HEK293 (cell line): ENCODE data around the gene ARHGAP22.
A peak's percentile ranks its signal among the peaks of the same experiment; 100 is the strongest.

Experiments
- CTCF ChIA-PET: fragments of 350-600 bp; formaldehyde crosslinking; extraction: SDS; loops from one replicate; lab custom pipeline; 2021; ENCODE audit warnings: antibody characterized with exemption; lab: Yijun Ruan, JAX
- POLR2A ChIA-PET: fragments of 300-600 bp; formaldehyde crosslinking; extraction: SDS; loops from one replicate; lab custom pipeline; 2020; ENCODE audit warnings: antibody characterized with exemption, inconsistent platforms; lab: Yijun Ruan, JAX
- H3K27ac ChIP-seq: fragments of 200-500 bp; sonication (Bioruptor generic); 2 replicates; pipeline ENCODE4 v1.5.1; 2014; ENCODE audit warnings: low read depth, low read length, control low read depth, inconsistent platforms; ENCODE audit errors: extremely low read depth
- H3K36me3 ChIP-seq, 2 experiments: fragments of 200-500 bp in 1 of 2; sonication (Bioruptor generic) in 1 of 2; 1 replicate in 1 of 2; 2 replicates in 1 of 2; pipeline ENCODE4 v1.5.1; 2014 to 2017; ENCODE audit warnings: inconsistent platforms in 2 of 2, low read length in 2 of 2; ENCODE audit not compliant: control insufficient read depth in 2 of 2, insufficient read depth in 1 of 2
- H3K4me1 ChIP-seq: fragments of 200-500 bp; sonication (Bioruptor generic); 2 replicates; pipeline ENCODE4 v1.5.1; 2014; ENCODE audit warnings: mild to moderate bottlenecking, low read length, inconsistent platforms; ENCODE audit not compliant: control insufficient read depth, insufficient read depth
- H3K4me3 ChIP-seq: 2 replicates; pipeline ENCODE4 v1.5.1; 2011; ENCODE audit warnings: low read depth, mild to moderate bottlenecking, control low read depth, low read length, moderate library complexity
- H3K9me3 ChIP-seq: fragments of 200-500 bp; sonication (Bioruptor generic); 2 replicates; pipeline ENCODE4 v1.5.1; 2014; ENCODE audit warnings: low read depth, low read length, inconsistent platforms; ENCODE audit not compliant: control insufficient read depth, insufficient read depth
- KLF8 ChIP-seq: fragments of 450-650 bp; formaldehyde crosslinking; IDR thresholded peaks from 2 replicates; pipeline ENCODE4 v1.5.1; 2016; ENCODE audit warnings: missing biosample characterization, missing genetic modification characterization
- MYNN ChIP-seq: fragments of 450-650 bp; formaldehyde crosslinking; IDR thresholded peaks from 2 replicates; pipeline ENCODE4 v1.5.1; 2016; ENCODE audit warnings: missing biosample characterization, missing genetic modification characterization, borderline replicate concordance
- OVOL3 ChIP-seq: fragments of 450-650 bp; formaldehyde crosslinking; IDR thresholded peaks from 2 replicates; pipeline ENCODE4 v1.5.1; 2016; ENCODE audit warnings: missing biosample characterization, missing genetic modification characterization
- PRDM2 ChIP-seq: fragments of 450-650 bp; formaldehyde crosslinking; IDR thresholded peaks from 2 replicates; pipeline ENCODE4 v1.5.1; 2016; ENCODE audit warnings: missing biosample characterization, missing genetic modification characterization, borderline replicate concordance
- RBAK ChIP-seq: fragments of 450-650 bp; formaldehyde crosslinking; IDR thresholded peaks from 2 replicates; pipeline ENCODE4 v1.5.1; 2016; ENCODE audit warnings: missing biosample characterization, missing genetic modification characterization
- SP3 ChIP-seq: fragments of 450-650 bp; formaldehyde crosslinking; IDR thresholded peaks from 2 replicates; pipeline ENCODE4 v1.5.1; 2016; ENCODE audit warnings: missing biosample characterization, missing genetic modification characterization
- WT1 ChIP-seq: fragments of 450-650 bp; formaldehyde crosslinking; IDR thresholded peaks from 2 replicates; pipeline ENCODE4 v1.5.1; 2016; ENCODE audit warnings: missing biosample characterization, missing genetic modification characterization
- ZIC2 ChIP-seq: fragments of 450-650 bp; formaldehyde crosslinking; IDR thresholded peaks from 2 replicates; pipeline ENCODE4 v1.5.1; 2016; ENCODE audit warnings: missing biosample characterization, missing genetic modification characterization
- ZNF112 ChIP-seq: fragments of 450-650 bp; formaldehyde crosslinking; IDR thresholded peaks from 2 replicates; pipeline ENCODE4 v1.5.0; 2017; ENCODE audit warnings: missing biosample characterization, missing genetic modification characterization
- ZNF121 ChIP-seq: fragments of 450-650 bp; formaldehyde crosslinking; IDR thresholded peaks from 2 replicates; pipeline ENCODE4 v1.5.1; 2016; ENCODE audit warnings: missing biosample characterization, missing genetic modification characterization
- ZNF133 ChIP-seq: fragments of 450-650 bp; formaldehyde crosslinking; IDR thresholded peaks from 2 replicates; pipeline ENCODE4 v1.5.1; 2016; ENCODE audit warnings: missing biosample characterization, missing genetic modification characterization
- ZNF416 ChIP-seq: fragments of 450-650 bp; formaldehyde crosslinking; IDR thresholded peaks from 2 replicates; pipeline ENCODE4 v1.5.1; 2016; ENCODE audit warnings: missing biosample characterization, missing genetic modification characterization
- ZNF529 ChIP-seq: fragments of 450-650 bp; formaldehyde crosslinking; IDR thresholded peaks from 2 replicates; pipeline ENCODE4 v1.5.1; 2017; ENCODE audit warnings: missing genetic modification characterization, missing biosample characterization; ENCODE audit not compliant: insufficient replicate concordance
- ZNF580 ChIP-seq: fragments of 450-650 bp; formaldehyde crosslinking; IDR thresholded peaks from 2 replicates; pipeline ENCODE4 v1.5.1; 2016; ENCODE audit warnings: missing biosample characterization, missing genetic modification characterization
- ZNF626 ChIP-seq: fragments of 450-650 bp; sonication (Bioruptor Pico); formaldehyde crosslinking; IDR thresholded peaks from 2 replicates; pipeline ENCODE4 v1.5.1; 2018; ENCODE audit warnings: missing biosample characterization, missing genetic modification characterization, inconsistent platforms
- ZNF76 ChIP-seq: fragments of 450-650 bp; formaldehyde crosslinking; IDR thresholded peaks from 2 replicates; pipeline ENCODE4; 2016; ENCODE audit warnings: low read depth, missing biosample characterization, missing genetic modification characterization, borderline replicate concordance
- ZSCAN5A ChIP-seq: fragments of 450-650 bp; formaldehyde crosslinking; IDR thresholded peaks from 2 replicates; pipeline ENCODE4 v1.5.1; 2016; ENCODE audit warnings: missing biosample characterization, missing genetic modification characterization

Gene ARHGAP22

GRCh38 chr10:48475943-48476278, 129.0 kb downstream of the ARHGAP22 start:
- Histone ChIP-seq H3K4me1 (peaks cover 4% of the 10 kb centered on the region; the same call in 1 of the 2 replicates), H3K4me3 (no peak overlapping the region), H3K9me3 (no peaks in the 10 kb centered on the region), H3K36me3 (no peaks in the 10 kb centered on the region), H3K27ac (peak overlapping the region; percentile 38; the same call in 1 of the 2 replicates)
- ChIA-PET CTCF (interaction anchor here (0.6 kb wide), 1 partner anchor 1930 kb away, joined by 3 read pairs; no protein-coding TSS in a partner anchor), POLR2A (no interaction called here)
- TF ChIP-seq ZNF76 (tag by site-specific recombination) = no peak
- TF ChIP-seq ZNF133 (tag by site-specific recombination) = no peak
- TF ChIP-seq SP3 (tag by site-specific recombination) = no peak
- no peak for TF ChIP-seq ZNF529 (tag by site-specific recombination)
- TF ChIP-seq ZNF121 (tag by site-specific recombination) = no peak; the same call in 1 of the 2 replicates
- TF ChIP-seq OVOL3 (tag by site-specific recombination) = no peak
- no peak for TF ChIP-seq MYNN (tag by site-specific recombination)
- no peak for TF ChIP-seq ZNF580 (tag by site-specific recombination)
- TF ChIP-seq ZIC2 = no peak
- no peak for TF ChIP-seq ZNF416 (tag by site-specific recombination)
- no peak for TF ChIP-seq WT1 (tag by site-specific recombination)

- Histone ChIP-seq H3K4me1 (peaks cover 9% of the 10 kb centered on the region; the same call in 1 of the 2 replicates), H3K27ac (no peak overlapping the region), H3K36me3 (no peaks in the 10 kb centered on the region), H3K9me3 (no peaks in the 10 kb centered on the region), H3K4me3 (no peak overlapping the region)
- TF ChIP-seq PRDM2 (tag by site-specific recombination) (no peak), ZNF112 (tag by site-specific recombination) (no peak), ZNF626 (tag by site-specific recombination) (no peak), OVOL3 (tag by site-specific recombination) (no peak), ZSCAN5A (tag by site-specific recombination) (no peak), KLF8 (tag by site-specific recombination) (no peak), RBAK (tag by site-specific recombination) (no peak)
- ChIA-PET POLR2A (no interaction called here), CTCF (interaction anchor here (0.6 to 0.7 kb wide), 2 partner anchors 78 to 181 kb away, joined by 3 to 4 read pairs; no protein-coding TSS in a partner anchor)
Measured at GRCh38 chr10:48474765-48475365, 130.0 kb downstream of the ARHGAP22 start.
